ENCODE data around the gene KCNMA1.

DNA sequence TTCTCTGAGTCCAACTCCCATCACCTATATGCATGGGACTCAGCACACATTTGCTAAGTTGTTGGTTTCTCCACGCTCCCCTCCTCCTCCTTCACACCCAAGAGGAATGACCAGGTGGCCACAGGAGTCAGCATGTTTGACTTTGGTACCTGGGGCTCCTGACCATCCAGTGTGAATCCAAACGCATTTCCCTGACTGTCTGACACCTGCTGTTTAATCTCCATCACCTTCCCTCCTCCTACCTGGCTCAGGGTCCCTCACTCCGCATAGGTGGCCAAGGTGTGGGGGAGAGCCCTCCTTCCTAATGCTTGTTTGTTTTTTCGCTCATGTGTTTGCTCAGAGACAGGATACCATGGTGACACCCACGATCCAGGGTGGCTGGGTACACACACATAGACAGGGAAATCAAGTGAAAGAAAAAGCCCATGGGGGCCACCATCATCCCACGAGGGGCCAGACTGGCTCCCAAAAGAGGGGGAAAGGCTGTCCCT lies 194.9 kb downstream of the KCNMA1 start:
- no peak for TF ChIP-seq YY1 (IDR thresholded peaks at IDR 0.05; ENCODE audit: insufficient read depth, insufficient read length)
- no peak for TF ChIP-seq ZNF274 (IDR thresholded peaks at IDR 0.05; ENCODE audit: low read depth, low read length)
- no peak for TF ChIP-seq SUZ12 (IDR thresholded peaks at IDR 0.05; ENCODE audit: extremely low read depth, insufficient read depth, insufficient read length)

Measured in NT2/D1 (cell line).